ENCODE measurements around the gene IL17C. TPM values are rescaled to one million over a fixed set of nuclear protein-coding genes. Genes with fewer than 3 reads are reported as not detected.

IL17C gene
- total RNA-seq, 1 experiment from 2014 or later, result 1.9 TPM

GRCh38 chr16:88658714-88659113, 20.3 kb downstream of the IL17C start:
- CTCF ChIA-PET, result interaction anchor here (1.0 to 1.7 kb wide), 2 partner anchors 48 to 79 kb away, joined by 3 to 5 read pairs; no protein-coding TSS in a partner anchor
- H3K9me3 Mint-ChIP-seq, result no peaks in the 10 kb centered on the region
- 0 out of 2 replicates have a peak overlapping the region, but pooled peaks have one; percentile 45 for H3K27ac Mint-ChIP-seq
- POLR2A ChIA-PET, result no interaction called here
- ATAC-seq (no peak), DNase-seq (ENCODE audit: low spot score) (no peak)
- no peaks in the 10 kb centered on the region; the same call in 1 of the 2 replicates for H3K27me3 Mint-ChIP-seq (ENCODE audit: low read depth)
- H3K4me3 Mint-ChIP-seq, result no peak overlapping the region
- peaks cover 11% of the 10 kb centered on the region; the same call in 1 of the 2 replicates for H3K36me3 Mint-ChIP-seq
- TF ChIP-seq CBFB (CRISPR knock-in tag; IDR thresholded peaks at IDR 0.05; ENCODE audit: low read depth), result no peak
- no peak for TF ChIP-seq ZNF396 (CRISPR knock-in tag; IDR thresholded peaks at IDR 0.05; ENCODE audit: borderline replicate concordance)
- no peak for TF ChIP-seq ATF2 (CRISPR knock-in tag; IDR thresholded peaks at IDR 0.05; ENCODE audit: borderline replicate concordance, low read depth)
- peaks cover 14% of the 10 kb centered on the region for H3K4me1 Mint-ChIP-seq

- H3K36me3 Mint-ChIP-seq, result peaks cover 11% of the 10 kb centered on the region; the same call in 1 of the 2 replicates
- ATAC-seq, result no peak
- POLR2A ChIA-PET, result no interaction called here
- no peaks in the 10 kb centered on the region for H3K9me3 Mint-ChIP-seq
- H3K27me3 Mint-ChIP-seq (ENCODE audit: low read depth), result no peaks in the 10 kb centered on the region; the same call in 1 of the 2 replicates
- TF ChIP-seq FOXP4 (CRISPR knock-in tag; IDR thresholded peaks at IDR 0.05) (no peak), TCF7 (CRISPR knock-in tag; IDR thresholded peaks at IDR 0.05; ENCODE audit: low read depth) (no peak), ZNF281 (CRISPR knock-in tag; IDR thresholded peaks at IDR 0.05) (no peak), CREM (CRISPR knock-in tag; IDR thresholded peaks at IDR 0.05) (no peak), TEAD1 (CRISPR knock-in tag; IDR thresholded peaks at IDR 0.05) (no peak), ZNF232 (CRISPR knock-in tag; IDR thresholded peaks at IDR 0.05) (no peak), NFE2L1 (CRISPR knock-in tag; IDR thresholded peaks at IDR 0.05) (no peak)
- no peak overlapping the region for H3K27ac Mint-ChIP-seq
- H3K4me3 Mint-ChIP-seq, result no peak overlapping the region
- DNase-seq (ENCODE audit: low spot score), result no peak
- CTCF ChIA-PET, result interaction anchor here (1.0 to 1.7 kb wide), 2 partner anchors 49 to 78 kb away, joined by 3 to 5 read pairs; no protein-coding TSS in a partner anchor
- peaks cover 14% of the 10 kb centered on the region for H3K4me1 Mint-ChIP-seq
These were observed 20.8 kb downstream of the IL17C start for GRCh38 chr16:88659160-88659559.

- H3K9me3 Mint-ChIP-seq, result no peaks in the 10 kb centered on the region
- peaks cover 5% of the 10 kb centered on the region; the same call in 1 of the 2 replicates for H3K36me3 Mint-ChIP-seq
- DNase-seq (ENCODE audit: low spot score), result no peak
- H3K27me3 Mint-ChIP-seq (ENCODE audit: low read depth), result no peaks in the 10 kb centered on the region; the same call in 1 of the 2 replicates
- peak overlapping the region; percentile 44 for H3K4me3 Mint-ChIP-seq
- ChIA-PET CTCF (no interaction called here), POLR2A (no interaction called here)
- H3K27ac Mint-ChIP-seq, result peak overlapping the region; percentile 75
- no peak for ATAC-seq
- peaks cover 17% of the 10 kb centered on the region for H3K4me1 Mint-ChIP-seq
- no peak for TF ChIP-seq CTCF (IDR thresholded peaks at IDR 0.05)
- TF ChIP-seq NR3C1 (CRISPR knock-in tag; conservative IDR thresholded peaks at IDR 0.05; ENCODE audit: low read depth), result no peak
- no peak for TF ChIP-seq TP53 (CRISPR knock-in tag; IDR thresholded peaks at IDR 0.05)
- TF ChIP-seq ZMAT4 (CRISPR knock-in tag; IDR thresholded peaks at IDR 0.05), result no peak
- TF ChIP-seq FOXP4 (CRISPR knock-in tag; IDR thresholded peaks at IDR 0.05), result no peak
- no peak for TF ChIP-seq PREB (CRISPR knock-in tag; IDR thresholded peaks at IDR 0.05; ENCODE audit: borderline replicate concordance)
- no peak for TF ChIP-seq ATF6 (CRISPR knock-in tag; IDR thresholded peaks at IDR 0.05)
- TF ChIP-seq ATF1 (CRISPR knock-in tag; IDR thresholded peaks at IDR 0.05), result no peak
- TF ChIP-seq NR1H2 (CRISPR knock-in tag; IDR thresholded peaks at IDR 0.05), result no peak
These were observed 23.1 kb downstream of the IL17C start for GRCh38 chr16:88661468-88661867.
